Heart right ventricle (tissue), 16 donors: ENCODE measurements around the gene TRAP1. TPM values are rescaled to one million over a fixed set of nuclear protein-coding genes. Genes with fewer than 3 reads are reported as not detected.

Experiments
- ATAC-seq, 8 donors: fragments of 200-7000 bp; cut with Tn5 transposase; one replicate each; pipeline ENCODE4 v1.9.1; 2020; ENCODE audit warnings: mild to moderate bottlenecking in 8 of 8, moderate library complexity in 8 of 8, moderate number of reproducible peaks in 1 of 8
- DNase-seq, 2 donors: peaks; one replicate each; pipeline ENCODE4 v3.0.0-alpha.2; 2020
- H3K27ac ChIP-seq, 10 donors: fragments of 200-600 bp; sonication (generic) in 2 of 10; one replicate each; pipeline versions ENCODE4 v1.5.0 to v1.8.0; 2020 to 2022; ENCODE audit warnings: mild to moderate bottlenecking in 3 of 10
- H3K27me3 ChIP-seq, 7 donors: fragments of 200-600 bp; one replicate each; pipeline ENCODE4 v1.8.0; 2021 to 2022; ENCODE audit warnings: mild to moderate bottlenecking in 2 of 7
- H3K36me3 ChIP-seq, 9 donors: fragments of 200-600 bp; sonication (generic) in 1 of 9; one replicate each; pipeline versions ENCODE4 v1.5.0 to v1.8.0; 2020 to 2022; ENCODE audit warnings: mild to moderate bottlenecking in 2 of 9
- H3K4me1 ChIP-seq, 9 donors: fragments of 200-600 bp; sonication (generic) in 1 of 9; one replicate each; pipeline versions ENCODE4 v1.5.0 to v1.8.0; 2020 to 2022; ENCODE audit warnings: mild to moderate bottlenecking in 4 of 9
- H3K4me3 ChIP-seq, 10 donors: fragments of 200-600 bp; sonication (generic) in 2 of 10; one replicate each; pipeline versions ENCODE4 v1.5.0 to v1.8.0; 2020 to 2022; ENCODE audit warnings: mild to moderate bottlenecking in 7 of 10, moderate library complexity in 2 of 10
- H3K9me3 ChIP-seq, 11 donors: fragments of 200-600 bp in 10 of 11; sonication (generic) in 2 of 11; one replicate each; pipeline versions ENCODE4 v1.5.0 to v1.8.0; 2013 to 2022; ENCODE audit warnings: mild to moderate bottlenecking in 2 of 11, control low read depth in 1 of 11, moderate library complexity in 1 of 11
- CTCF ChIP-seq, 9 donors: fragments of 200-600 bp; sonication (generic) in 2 of 9; IDR thresholded peaks; one replicate each; pipeline versions ENCODE4 v1.5.0 to v1.8.0; 2021 to 2022; ENCODE audit warnings: antibody characterized with exemption in 9 of 9, mild to moderate bottlenecking in 5 of 9, moderate library complexity in 1 of 9
- WGBS, 2 donors: extraction: QIAGEN DNeasy Blood & Tissue Kit; methylation state at CpG; one replicate each; pipeline ENCODE4 v1.1.7; 2013; ENCODE audit warnings: inconsistent platforms in 1 of 2; 5-methylcytosine and 5-hydroxymethylcytosine counted together
- intact Hi-C, 10 donors: fragments of 100-400 bp; cut with DNase I; formaldehyde crosslinking; loops; one replicate each; pipeline versions ENCODE4 v1.11.1 to v1.14.2; 2022
- polyA plus RNA-seq, 2 donors: library from polyadenylated mRNA; stranded (reverse); fragments of 200-250 nt; gene quantifications; one replicate each; pipeline ENCODE4 v1.2.3, GENCODE V29; 2013
- total RNA-seq, 10 donors: library from RNA; stranded (reverse); fragmentation: NEBNext Ultra II Directional in 3 of 10; extraction: Animal tissue kit (Norgen Biotek cat#: 25700) in 3 of 10; gene quantifications; one replicate each; pipeline versions ENCODE4 v1.2.1 to v1.2.4, GENCODE V29; 2021 to 2023
- donor health status: Arrhythmogenic right ventricular cardiomyopathy.
- donor health status: ischemic (EF 13 %, LVEDD 7.1; RV severe dilation, severe dysfunction).
- donor health status: healthy with polysubstance abuse.
- donor health status: DM: no; HTN: yes; CAD: no.
- donor health status: DM: no; HTN: no; CAD: no.
- donor health status: ischemic (EF 25% LVEDD 6.9; RV normal size, moderate dysfunction).
- donor health status: ischemic (EF 25% LVEDD 5.7; RV mildly dilated, moderate dysfunction).
- donor health status: healthy.
- donor health status: DM: yes; HTN: yes; CAD: no.
- donor health status: Ischemic cardiomyopathy.
- donor health status: ischemic (EF 35%, LVEDD 5.7; RV mildly dilated, moderate dysfunction).
- donor health status: nonischemic (EF 11% LVEDD 7.7; RV severe dilation, severe dysfunction).
- donor health status: DM: yes; HTN: yes; CAD: no.
- donor health status: PGD.
- donor health status: ischemic (EF 29% LVEDD 5.4; RV normal size, mild dysfunction).
- donor health status: nonischemic (EF 23%, LVEDD 6.1; RV moderate dilation, normal function).

Gene TRAP1
- total and polyA plus RNA-seq, 12 donors: 57.3 to 148 (median 120) TPM

DNA sequence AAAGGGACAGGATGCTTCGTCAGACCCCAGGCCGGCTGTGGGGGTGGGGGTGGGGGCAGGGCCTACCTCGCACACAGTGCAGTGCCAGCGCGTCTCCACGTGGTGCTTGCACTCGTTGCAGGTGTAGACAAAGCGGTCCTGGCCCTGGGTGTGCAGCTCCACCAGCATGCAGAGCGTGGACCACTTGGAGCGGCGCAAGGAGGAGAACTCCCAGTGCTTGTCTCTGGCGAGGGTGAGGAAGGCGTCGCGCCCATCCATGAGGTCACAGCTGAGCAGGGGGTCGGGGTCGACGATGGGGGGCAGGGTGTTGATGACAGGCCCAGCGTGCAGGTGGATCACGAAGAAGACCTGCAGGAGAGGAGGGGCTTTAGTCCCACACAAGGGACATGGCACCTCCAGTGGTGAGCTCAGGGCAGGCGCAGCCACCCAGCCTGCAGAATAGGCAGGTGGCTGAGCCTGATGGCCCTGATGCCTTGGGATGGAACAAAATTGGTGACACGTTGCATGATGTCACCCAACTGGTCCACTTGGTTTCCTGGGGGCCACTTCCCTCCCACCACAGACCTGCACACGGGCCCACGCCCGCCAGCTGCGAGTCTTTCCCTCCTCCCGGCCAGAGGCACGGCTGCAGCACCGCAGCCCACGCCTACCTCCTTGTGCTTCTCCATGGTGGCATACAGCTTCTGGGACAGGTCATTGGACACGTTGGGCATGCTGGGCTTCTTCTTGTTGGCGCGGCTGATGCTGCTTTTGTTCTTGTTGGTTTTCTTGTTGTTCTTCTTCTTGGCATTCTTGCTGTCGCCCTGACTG, 14.0 kb upstream of the TRAP1 start:
- H3K4me3 ChIP-seq: no peak overlapping the region
- 90 to 92% methylated on average over 34 of the region's 34 CpGs for WGBS, 2 donors
- ATAC-seq: no peak
- H3K9me3 ChIP-seq: no peaks in the 10 kb centered on the region
- no peak for DNase-seq
- no peak for TF ChIP-seq CTCF (IDR thresholded peaks at IDR 0.05)
- no peaks in the 10 kb centered on the region for H3K27me3 ChIP-seq
- no peaks in the 10 kb centered on the region for H3K4me1 ChIP-seq
- intact Hi-C loops: no loop called here
- H3K36me3 ChIP-seq: peaks cover 13 to 100% (median 81%) of the 10 kb centered on the region in 9 donors
- no peak overlapping the region for H3K27ac ChIP-seq

DNA sequence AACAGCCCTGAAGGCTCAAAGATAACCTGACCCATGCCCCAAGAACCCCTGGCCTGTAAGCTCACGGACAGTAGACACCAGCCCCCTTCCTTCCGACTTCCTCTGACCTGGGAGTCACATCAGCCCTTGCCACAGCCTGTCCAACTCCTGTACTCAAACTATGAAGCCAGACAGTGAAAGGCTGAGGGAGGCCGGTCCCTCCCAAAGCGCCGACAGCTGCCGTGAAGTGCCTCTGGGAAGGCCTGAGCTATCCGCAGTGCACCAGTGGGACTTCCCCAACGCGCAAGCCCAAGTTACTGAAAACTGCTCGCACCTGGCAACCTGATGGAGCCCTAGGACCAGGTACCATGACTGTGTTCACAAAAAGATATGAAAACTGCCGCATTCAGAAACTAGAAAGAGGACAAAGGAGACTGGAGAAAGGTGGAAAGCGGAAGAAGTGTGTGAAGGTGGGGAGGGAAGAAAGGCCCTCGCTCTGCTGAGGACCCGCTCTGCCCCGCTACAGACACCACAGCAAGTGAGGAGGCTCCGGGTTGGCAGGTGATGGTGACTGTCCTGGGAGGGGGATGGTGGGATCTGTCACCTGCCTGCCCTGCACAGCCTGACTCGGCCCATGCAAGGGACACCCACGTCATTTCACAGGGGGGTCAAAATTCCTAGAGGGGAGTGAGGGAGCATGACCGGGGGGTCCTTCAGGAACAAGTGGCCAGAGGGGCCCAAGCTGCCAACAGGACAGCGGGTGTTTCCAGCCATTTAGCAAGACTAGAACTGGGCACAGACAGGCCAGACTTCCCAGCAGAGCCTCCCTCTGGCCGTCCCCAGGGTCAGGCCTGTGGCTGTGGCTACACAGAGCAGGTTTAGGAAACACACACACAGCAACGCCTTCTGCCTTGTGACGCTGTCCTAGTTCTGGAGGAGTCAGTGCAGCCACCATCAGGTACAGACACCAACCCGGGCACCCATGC, 13.1 kb upstream of the TRAP1 start:
- peaks cover 13 to 99% (median 72%) of the 10 kb centered on the region in 9 donors for H3K36me3 ChIP-seq
- no peak overlapping the region for H3K4me3 ChIP-seq
- no peak for TF ChIP-seq CTCF (IDR thresholded peaks at IDR 0.05)
- intact Hi-C loops: no loop called here
- no peak for DNase-seq
- no peak overlapping the region for H3K27ac ChIP-seq
- H3K27me3 ChIP-seq: no peaks in the 10 kb centered on the region
- ATAC-seq: peak in 1 of 8 donors; percentile 12
- H3K9me3 ChIP-seq: no peaks in the 10 kb centered on the region
- H3K4me1 ChIP-seq: no peaks in the 10 kb centered on the region
- WGBS, 2 donors: 81 to 89% methylated on average over 24 of the region's 24 CpGs

DNA sequence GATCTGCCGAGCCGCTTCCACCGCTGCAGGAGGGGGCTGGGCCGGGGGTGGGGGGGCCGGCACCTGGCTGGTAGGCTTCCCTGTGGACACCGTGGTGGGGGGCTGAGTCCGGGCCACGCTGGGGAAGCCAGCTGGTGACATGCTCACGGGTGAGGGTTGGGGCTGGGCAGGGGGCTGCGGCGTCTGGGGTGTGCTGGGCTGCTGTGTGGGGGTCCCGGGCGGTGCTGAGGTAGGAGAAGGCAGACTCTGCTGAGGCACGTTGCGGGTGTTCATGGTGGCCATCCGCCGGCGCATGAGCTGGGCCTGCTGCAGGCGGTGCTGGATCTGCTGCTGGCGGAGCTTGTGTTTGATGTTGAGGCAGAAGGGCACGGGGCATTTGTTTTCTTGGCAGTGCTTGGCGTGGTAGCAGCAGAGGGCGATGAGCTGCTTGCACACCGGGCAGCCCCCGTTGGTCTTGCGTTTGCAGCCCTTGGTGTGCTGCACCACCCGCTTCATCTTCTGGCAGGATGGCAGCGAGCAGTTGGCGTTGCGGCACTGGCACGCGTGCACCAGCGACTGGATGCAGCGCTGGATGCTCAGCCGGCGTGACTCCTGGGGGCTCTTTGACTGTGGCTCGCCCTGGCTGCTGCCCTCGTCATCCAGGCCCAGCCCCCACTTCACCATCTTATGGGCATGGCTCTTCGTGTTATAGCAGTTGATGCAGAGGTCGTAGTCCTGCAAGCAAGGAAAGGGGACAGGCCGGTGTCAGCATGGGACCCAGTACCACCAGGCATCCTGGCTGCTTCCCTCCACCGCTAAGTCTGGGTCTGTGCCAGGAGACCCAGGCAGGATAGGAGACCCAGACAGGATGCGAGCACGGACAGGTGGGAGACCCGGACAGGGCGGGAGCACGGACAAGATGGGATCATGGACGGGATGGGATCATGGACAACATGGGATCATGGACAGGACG, 12.1 kb upstream of the TRAP1 start:
- Histone ChIP-seq H3K27ac (no peak overlapping the region), H3K27me3 (no peaks in the 10 kb centered on the region), H3K36me3 (peaks cover 5 to 89% (median 65%) of the 10 kb centered on the region in 9 donors), H3K4me1 (no peaks in the 10 kb centered on the region), H3K9me3 (no peaks in the 10 kb centered on the region), H3K4me3 (no peak overlapping the region)
- no peak for TF ChIP-seq CTCF (IDR thresholded peaks at IDR 0.05)
- intact Hi-C loops: no loop called here
- DNase-seq (no peak), ATAC-seq (peak in 5 of 8 donors; percentile 10 to 39 (median 18))
- WGBS, 2 donors: 92 to 93% methylated on average over 49 of the region's 49 CpGs
